IPS DF 4.7 (cell line): ENCODE results near the gene EPAS1.

ENCODE experiments used
- DNase-seq: peaks from one replicate; pipeline ENCODE4 v3.0.0-alpha.2; 2013; ENCODE audit warnings: low spot score; ENCODE audit errors: extremely low read depth

The EPAS1 gene

DNA sequence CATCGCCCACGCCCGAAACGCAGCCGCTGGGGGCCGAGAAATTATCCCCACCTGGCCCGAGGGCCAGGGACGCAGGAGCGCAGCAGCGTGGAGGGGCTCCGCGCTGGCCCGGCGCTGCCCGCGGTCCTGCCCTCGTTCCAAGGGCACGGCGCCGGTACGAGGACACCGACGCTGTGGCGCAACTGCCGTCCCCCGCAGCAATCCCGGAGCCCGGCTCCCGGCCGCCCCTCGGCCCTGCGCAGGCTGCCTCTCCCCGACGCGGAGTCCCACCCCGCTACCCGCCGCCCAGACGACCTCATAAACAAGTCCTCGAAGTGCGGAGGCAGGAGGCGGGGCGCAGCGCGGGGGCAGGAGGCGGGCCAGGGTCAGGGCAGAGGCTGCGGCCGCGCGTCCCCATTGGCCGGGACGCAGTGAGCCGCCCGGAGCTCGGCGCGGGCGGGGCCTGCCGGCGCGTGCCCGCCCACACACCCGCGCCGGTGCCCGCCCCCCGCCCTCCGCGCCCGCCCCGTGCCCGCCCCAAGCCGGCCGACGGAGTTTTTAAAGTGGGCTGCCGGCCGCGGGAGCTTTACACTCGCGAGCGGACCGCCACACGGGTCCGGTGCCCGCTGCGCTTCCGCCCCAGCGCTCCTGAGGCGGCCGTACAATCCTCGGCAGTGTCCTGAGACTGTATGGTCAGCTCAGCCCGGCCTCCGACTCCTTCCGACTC is at the start of gene EPAS1:
Gene EPAS1 (plus strand): TSS at position 568 of the 706 bp plus-strand sequence. CDS start 505 bp downstream, outside the sequence.
- DNase-seq = no peak

DNA sequence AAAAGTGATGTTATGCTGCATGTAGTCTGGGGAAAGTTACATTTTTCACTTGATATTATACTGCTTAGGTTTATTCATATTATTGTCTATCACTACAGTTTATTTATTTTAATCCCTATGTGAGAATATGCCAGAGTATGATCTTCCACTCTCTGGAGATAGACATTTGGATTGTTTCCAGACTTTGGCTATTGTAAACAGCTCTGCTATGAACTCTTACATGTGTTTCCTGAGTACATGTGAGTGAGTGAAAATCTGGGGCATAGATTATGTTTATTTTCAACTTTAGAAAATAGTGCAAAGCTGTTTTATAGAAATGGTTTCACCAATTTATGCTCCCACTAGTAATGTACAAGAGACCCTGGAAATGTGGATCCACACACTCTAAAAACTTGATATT is 49.0 kb upstream of the EPAS1 start:
- DNase-seq = no peak

DNA sequence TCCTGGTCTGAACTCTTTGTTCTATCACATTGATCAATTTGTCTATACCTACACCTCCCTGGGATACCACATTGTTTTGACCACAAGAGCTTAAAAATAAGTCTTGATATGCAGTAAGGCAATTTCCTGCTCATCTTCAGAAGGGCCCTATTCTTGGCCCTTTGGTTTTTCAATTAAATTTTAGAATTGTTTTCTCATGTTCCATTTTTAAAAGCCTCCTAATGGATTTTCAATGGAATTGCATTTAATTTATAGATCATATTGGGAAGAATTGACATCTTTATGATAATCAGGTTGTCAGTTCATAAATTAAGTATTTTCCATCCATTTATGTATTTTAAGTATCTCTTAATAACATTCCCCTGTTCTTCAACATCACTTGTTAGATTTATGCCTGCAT is 47.6 kb upstream of the EPAS1 start:
- DNase-seq = no peak

DNA sequence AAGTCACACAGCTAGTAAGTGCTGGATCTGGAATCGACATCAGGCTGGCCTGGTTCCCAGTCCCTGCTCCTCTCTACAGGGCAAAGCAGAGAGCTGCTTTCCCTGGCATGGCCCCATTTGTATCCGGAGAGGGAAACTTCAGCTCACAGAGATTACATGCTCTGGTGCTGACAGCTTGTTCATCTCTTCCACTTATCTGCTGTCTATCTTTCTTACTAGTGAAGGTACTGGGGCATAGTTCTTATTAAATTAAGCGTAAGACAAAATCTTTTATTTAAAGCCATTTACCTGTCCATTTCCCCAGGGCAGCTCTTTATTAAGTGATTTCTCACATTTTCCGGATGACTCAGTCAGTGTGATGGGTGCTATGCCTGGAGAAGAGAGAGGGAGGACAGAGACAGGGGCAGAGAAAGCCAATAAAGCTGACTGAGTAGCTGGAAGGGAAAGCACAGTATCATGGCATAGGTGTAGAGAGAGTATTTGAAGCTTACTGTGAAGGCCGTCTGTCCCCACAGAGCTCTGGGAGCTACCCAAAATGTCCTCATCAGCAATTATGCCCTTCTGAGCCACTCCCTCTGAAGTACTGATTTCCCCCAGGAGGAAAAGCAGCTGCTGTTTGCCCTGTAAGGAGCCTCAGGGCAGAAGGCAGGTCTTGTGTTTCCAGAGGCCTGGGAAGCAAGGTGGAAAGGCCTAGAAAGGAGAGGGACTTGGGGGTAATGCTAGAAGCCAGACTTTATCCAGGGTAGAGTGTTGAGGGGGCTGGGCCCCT is 44.1 kb upstream of the EPAS1 start:
- no peak for DNase-seq

DNA sequence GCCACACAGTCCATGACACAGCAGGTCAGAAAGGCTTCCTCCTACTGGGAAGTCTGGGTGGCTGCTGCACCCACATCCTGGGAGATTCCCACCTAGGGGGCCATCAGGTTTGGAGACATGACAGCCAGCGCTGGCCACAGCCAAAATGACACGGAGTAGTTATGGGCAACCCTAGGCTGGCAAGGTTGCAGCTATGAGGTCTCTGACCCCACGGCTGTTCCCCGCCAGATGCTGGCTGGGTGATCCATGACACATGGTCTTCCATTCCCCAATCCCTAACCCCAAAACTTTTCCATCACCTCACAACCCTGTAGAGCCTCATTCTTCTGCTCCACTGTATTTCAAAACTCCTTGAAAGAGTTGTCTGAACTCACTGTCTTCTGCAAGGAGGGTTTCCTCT is 42.7 kb upstream of the EPAS1 start:
- DNase-seq = no peak

DNA sequence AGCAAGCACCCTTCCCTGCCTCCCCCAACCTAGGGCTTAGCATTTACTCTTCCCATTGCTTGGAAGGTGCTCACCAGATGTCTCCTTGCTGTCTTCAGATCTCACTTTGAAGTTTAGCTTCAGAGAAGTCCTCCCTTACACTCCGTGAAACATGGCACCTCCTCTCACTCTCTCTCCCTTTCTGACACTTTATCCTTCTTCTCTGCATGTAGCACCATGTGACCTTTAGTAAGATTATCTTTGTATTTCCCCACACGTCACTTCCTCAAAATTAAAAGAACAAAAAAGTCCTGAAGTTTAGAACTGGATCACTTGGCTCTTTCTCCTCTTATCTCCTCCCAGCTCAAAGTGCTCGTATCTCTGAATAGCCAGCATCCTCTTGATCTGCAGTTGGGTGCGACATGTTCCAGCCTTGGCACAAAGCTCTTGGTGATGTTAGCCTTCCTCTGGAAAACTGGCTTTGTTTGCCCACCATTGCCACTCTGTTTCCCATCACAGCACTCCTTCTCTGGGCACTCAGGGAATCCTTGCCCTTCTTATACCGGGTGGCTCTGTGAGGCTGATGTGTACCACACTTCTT is 40.6 kb upstream of the EPAS1 start:
- no peak for DNase-seq

DNA sequence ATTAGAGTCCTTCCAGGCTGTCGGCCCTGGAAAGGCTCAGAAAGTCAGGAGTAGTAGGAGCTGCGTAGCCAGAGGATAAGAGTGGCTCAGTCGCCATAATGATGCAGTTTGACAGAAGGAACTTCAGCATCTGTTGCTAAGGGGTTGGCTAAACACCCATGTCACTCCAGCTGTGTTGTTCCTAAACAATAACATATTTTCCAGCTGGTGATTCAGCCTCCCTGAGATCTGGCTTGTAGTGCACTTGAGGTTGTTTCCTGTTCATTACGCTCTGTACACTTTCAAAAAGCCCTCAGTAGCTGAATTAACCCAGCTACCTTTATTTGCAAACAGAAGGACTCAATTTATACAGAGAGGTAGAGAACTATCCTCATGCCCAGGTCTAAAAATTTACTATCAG is 39.7 kb upstream of the EPAS1 start:
- no peak for DNase-seq

DNA sequence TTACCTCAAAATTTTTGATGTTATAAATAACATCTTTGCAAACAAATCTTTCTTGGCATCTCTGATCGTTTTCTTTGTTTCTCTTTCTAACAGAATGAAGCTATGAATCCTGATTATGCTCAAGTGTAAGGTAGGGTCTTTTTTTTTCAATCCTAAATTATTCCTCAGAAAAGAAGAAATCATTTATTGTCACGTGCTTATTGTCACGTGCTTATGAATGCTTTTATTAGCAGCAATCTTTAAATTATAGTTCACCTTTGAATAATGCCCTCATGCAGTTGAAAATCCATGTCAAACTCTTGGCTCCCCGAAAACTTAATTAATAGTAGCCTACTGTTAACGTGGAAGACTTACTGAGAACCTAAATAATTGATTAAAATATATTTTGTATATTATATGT is 39.2 kb upstream of the EPAS1 start:
- DNase-seq = no peak

DNA sequence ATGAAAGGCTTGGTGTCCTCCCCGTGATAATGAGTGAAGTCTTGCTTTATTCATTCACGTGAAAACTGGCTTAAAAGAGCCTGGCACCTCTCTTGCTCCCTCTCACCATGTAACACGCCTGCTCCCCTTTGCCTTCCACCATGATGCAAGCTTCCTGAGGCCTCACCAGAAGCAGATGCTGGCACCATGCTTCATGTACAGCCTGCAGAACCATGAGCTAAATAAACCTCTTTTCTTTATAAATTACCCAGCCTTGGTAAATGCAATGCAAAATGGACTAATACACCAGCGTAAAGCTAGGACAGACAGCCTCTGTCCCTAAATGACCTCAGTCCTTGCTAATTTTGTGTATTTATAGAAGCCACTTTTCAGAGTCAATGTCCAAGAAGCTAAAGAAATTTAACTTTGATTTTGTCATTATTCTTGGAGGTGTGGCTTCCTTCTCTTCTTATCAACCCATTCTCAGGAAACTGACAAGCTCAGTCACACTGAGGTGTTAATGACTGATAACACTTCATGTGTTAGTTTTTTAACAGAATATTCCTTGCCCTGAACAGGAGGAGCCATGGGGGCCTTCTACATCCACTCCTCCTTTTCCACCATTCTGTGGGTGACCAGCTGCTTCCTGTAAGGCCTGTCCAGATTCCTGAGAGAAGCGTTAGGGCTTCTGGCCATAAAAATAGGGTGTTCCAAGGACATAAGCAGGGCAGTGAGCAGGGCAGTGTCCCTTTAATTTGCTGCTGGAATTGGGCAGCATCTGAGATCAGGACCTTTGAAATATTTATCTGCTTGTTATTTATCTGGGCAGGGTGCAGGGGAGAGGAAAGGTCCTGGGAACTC is 38.0 kb upstream of the EPAS1 start:
- no peak for DNase-seq

DNA sequence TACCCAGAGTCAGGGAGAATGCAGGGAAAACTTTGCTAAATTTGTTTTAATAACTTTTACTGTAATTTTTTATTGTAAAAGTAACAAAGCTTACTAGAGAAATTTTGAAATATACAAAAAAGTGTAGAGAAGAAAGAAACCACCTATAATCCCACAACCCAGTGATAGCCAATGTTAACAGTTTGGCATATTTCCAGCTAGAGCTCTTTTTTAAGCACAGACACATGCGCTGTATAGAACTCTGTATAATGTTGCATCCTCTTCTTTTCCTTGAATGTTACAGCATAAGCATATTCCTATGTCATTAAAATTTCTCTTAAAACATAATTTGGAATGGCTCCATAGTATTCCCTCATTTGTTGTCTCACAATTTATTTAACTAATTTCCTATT is 37.4 kb upstream of the EPAS1 start:
- no peak for DNase-seq

DNA sequence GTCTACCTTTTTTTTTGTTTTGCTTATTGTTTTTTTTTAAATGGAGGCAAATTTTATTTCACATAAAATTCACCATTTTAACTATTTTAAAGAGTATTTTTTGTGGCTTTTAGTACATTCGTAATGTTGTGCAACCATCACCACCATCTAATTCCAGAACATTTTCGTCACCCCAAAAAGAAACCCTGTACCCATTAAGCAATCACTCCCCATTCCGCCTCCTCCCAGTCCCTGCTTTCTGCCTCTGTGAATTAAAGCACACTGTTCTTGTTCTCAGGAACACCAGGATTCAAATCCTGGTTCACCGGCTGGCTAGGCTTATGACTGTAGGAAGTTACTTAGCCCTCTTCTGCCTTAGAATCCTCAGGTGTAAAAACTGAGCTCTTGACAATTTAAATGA is 36.9 kb upstream of the EPAS1 start:
- no peak for DNase-seq

DNA sequence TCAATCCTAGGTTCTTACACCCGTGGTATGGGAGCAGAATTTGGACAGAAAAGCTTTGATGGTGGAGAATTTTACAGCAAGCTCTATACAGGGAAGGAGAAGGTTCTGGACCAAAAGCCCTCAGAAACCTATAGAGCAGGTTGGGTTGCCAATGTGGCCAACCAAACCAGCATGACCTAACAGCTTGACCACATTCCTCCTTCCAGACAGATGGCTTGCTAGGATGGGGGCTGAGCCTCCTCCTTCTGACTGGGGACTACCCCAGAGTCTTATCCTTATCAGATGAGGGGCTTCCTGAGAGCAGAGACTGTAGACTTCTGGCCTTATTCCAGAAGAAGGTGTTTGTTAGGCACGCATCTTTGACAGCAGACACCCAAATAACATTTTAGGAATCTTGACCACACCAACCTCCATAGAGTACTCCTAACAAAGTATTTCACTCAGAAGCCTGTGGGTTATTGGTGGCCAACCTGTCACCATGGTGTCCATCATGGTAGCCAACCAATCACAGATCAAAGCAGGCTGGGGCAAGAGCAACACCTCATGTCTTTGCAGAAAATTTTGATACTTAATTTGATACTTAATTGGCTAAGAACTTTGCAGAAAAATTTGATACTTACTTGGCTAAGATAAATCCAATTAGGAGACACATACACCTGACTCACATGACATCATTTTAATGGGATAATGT is 34.8 kb upstream of the EPAS1 start:
- no peak for DNase-seq

DNA sequence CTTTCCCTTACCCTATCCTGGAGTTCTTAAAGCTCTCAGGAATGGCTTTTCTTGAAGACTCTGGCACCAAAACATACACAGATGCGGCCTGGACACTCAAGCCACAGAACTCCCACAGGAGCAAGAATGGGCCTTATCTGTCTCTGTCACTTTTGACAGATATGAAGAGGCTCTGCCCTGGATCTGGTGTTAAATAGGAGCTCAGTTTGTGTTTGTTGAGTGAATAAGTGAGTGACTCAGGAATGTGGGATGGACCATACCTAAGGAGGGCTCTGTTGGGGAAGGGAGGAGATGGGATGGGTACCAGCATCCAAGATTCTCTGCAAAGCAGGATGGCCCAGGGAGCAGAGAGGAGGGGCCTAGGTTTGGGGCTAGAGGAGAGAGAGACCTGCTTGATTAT is 33.9 kb upstream of the EPAS1 start:
- no peak for DNase-seq

DNA sequence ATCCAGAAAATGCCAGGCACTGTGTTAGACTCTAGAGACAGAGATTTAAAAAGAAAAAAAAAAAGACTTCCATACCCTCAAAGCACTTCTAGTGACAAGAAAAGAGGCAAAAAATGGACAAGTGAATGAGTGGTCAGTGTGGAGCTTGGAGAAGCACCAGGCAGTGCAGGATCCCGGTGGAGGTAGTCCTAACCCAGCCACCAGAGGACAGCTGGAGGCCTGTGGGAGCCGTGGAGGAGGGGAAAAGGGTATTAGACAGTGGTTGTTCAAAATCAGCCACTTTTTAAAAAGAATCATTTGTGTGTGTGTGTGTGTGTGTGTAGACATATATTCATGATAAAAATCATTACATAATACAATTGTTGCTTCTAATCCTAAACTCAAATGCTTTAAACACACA is 32.8 kb upstream of the EPAS1 start:
- DNase-seq = no peak

DNA sequence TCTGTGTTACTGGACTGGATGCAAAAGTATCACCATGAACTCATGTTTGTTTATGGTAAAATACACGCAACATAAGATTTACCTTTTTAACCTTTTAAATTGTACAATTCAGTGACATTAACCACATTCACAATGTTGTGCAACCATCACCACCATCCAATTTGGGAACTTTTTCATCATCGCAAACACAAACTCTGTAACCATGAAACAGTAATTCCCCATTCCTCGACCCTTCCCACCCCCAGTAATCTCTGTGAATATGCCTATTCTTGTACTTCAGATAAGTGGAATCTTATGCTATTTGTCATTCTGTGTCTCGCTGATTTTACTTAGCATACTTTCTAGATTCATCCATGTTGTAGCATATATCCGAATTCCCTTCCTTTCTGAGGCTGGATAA is 31.1 kb upstream of the EPAS1 start:
- DNase-seq = no peak

DNA sequence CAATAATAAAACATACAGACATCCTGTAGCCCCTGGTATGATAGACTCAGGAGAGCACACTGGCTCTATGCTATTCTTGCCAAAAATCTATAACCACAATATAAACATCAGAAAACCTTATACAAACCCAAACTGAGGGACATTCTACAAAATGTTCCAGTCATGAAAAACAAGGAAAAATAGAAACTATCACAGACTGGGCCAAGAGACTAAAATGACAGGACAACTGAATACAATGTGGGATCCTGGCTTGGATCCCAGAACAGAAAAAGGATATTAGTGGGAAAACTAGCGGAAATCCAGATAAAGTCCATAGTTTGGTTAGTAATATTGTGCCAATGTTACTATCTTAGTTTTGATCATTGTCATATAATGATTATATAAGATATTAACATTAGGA is 29.6 kb upstream of the EPAS1 start:
- DNase-seq = no peak

DNA sequence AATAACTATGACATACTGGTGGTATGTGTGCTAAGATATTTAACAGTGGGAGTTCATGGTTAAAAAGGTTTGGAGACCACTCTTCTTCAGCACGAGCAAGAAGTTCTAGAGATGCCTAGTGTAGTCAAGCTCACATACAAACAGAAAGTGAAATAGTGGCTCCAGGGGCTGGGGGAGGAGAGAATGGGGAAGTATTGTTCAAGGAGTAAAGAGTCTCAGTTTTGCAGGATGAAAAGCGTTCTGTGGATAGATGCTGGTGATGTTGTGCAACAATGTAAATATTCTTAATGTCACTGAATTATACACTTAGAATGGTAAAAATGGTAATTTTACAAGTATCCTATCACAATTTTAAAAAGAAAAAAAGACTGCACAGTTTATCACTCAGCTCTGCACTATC is 29.0 kb upstream of the EPAS1 start:
- DNase-seq = no peak

DNA sequence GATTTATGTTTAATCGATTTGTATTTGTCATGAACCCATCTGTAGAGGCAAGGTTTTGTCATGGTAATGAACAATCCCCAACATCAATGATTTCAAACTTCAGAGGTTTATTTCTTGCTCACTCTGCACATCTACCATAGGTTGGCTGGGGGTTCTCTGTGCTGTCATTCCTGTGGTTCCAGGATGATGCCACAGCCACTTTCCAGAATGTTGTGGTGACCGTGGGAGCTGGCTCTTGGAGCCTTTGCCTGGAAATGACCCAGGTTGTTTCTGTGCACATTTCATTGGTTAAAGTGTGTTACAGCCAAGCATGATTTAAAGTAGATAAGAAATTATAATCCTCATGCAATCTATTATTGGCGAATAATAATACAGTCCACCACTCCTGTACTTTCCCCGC is 28.2 kb upstream of the EPAS1 start:
- DNase-seq = no peak

DNA sequence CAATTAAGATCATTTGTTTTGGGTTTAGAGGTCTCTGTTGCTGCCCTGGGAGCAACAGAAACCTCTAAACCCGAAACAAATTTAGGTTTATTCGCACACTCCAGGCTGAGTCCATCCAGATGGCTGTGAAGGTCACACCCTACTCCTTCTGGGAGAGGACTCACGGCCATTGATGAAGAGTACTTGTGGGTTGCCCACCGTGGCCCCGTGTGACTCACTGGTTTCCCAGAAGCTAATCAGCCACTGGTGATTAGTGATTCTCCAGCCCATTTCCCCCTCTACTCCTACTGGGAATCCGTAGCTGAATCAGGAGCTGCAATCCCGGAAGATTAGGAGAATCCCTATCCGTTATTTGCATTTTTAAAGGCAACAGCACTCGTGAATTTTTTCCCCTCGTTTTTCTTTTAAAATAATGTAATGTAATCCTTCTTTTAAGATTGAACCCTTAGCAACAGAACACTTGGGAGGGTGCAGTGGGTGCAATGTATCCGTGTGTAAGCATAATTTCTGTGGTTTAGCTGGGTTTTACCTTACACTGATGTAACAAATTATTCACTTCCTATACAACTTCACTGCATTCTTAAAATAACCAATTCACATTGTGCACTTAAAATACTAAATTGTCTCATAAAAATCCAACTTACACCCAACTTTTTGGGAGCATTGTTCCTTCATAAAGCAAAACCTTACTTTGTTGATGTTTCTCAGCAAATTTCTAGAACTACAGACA is 27.5 kb upstream of the EPAS1 start:
- DNase-seq = no peak

DNA sequence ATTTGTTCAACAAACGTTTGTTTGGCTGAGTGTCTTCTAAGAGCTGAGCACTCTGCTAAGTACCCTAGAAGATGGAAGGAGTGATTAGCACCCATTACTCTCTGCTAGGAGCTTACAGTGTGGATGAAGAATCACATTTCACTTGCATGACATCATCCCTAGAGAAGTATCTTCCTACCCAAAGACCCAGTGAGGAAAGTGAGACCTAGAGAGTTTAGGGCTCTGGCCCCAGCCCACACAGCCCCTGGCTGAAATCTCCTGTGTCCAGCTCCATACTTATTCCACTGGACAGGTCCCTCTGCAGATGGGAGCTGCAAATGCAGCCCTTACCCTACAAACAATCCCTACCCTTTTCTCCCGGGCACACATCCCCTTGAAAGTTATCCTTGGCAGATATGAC is 26.8 kb upstream of the EPAS1 start:
- DNase-seq = no peak
